Measurements from ENCODE around the gene JOSD2. TPM values are rescaled to one million over a fixed set of nuclear protein-coding genes. Genes with fewer than 3 reads are reported as not detected.

Gene JOSD2
- total RNA-seq, 3 donors from 2014 or later, result 33.4 to 41.2 (median 37.2) TPM

DNA sequence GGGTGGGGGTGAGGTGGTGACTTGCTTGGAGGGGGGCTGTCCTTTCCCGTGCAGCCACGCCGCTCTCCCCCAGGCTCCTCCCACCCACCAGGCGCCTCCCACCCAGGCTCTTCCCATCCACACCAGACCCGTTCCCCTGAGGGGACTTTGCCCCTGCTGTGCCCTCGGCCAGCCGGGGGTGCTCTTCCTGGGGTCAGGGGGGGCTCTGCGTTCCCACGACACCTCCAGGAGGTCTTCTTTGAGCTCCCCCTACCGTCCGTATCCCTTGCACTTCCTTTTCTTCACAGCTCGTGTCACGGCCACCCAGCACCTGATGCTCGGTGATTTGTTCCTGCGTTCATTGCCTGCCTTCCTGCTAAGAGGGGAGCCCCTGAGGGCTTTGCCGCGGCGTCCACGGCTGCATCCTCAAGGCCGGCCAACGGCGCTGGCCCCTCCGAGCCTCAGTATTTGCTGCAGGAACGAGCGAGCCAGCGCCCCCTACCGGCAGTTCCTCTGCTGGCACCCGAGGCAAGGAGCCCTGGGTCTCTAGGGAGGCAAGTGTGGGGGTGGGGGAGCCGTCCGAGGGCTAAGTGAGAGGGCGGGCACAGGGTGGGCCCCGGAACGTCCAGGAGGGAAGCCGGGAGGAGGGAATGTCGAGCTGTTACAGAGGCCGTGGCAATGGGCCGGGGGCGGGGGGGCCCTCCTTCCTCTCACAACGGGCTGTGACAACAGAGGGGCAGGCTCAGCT, 45.5 kb upstream of the JOSD2 start:
- ATAC-seq, result peak; percentile 76
- no peak overlapping the region for H3K4me3 ChIP-seq
- no peaks in the 10 kb centered on the region for H3K9me3 ChIP-seq
- TF ChIP-seq, protein P1, sequence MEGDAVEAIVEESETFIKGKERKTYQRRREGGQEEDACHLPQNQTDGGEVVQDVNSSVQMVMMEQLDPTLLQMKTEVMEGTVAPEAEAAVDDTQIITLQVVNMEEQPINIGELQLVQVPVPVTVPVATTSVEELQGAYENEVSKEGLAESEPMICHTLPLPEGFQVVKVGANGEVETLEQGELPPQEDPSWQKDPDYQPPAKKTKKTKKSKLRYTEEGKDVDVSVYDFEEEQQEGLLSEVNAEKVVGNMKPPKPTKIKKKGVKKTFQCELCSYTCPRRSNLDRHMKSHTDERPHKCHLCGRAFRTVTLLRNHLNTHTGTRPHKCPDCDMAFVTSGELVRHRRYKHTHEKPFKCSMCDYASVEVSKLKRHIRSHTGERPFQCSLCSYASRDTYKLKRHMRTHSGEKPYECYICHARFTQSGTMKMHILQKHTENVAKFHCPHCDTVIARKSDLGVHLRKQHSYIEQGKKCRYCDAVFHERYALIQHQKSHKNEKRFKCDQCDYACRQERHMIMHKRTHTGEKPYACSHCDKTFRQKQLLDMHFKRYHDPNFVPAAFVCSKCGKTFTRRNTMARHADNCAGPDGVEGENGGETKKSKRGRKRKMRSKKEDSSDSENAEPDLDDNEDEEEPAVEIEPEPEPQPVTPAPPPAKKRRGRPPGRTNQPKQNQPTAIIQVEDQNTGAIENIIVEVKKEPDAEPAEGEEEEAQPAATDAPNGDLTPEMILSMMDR (IDR thresholded peaks at IDR 0.05), result peak; percentile 74
- intact Hi-C loops (cut with DNase I, micrococcal nuclease), result no loop called here
- DNase-seq, result peak; percentile 64 to 81 (median 74)
- H3K4me1 ChIP-seq (ENCODE audit: low read depth), result peaks cover 8% of the 10 kb centered on the region
- H3K36me3 ChIP-seq (ENCODE audit: low read depth), result no peaks in the 10 kb centered on the region

DNA sequence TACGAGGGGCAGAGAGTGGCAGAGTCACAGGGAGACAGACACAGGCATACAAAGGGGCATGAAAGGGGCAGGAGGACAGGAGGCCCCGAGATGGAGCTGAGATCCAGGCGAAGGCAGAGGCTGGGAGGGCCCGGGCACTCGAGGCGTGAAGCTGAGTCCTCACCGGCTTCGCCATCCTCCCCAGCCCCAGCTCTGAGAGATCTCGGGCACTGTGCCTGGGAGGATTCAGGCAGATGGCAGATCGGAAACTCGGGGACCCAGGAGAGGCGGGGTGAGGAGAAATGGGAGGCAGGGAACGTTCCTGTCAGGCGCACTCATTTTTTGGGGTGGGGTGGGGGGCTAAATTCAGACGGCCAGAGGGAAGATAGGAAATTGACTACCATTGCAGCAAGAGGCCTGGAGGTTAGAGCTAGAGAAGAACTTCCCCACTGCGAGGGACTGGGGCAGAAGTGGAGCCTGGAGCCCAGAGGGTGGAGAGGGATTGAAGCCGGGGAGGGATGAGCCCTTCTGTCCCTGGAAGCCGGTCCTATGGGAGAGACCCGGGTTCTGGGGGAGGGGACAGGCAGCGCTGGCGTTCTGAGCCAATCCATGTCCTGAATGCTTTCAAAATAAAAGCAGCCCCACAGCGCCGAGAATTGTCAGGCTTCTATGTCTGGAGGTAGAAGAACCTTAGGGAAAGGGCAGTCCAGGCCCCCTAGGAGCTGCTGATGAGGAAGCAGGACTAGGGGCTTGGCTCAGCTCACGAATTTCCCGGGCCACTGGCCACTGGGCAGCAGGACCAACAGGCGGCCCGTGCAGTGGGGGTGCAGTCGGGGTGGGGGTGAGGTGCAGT, 44.7 kb upstream of the JOSD2 start:
- TF ChIP-seq, protein P1 (IDR thresholded peaks at IDR 0.05), result no peak
- no peak overlapping the region for H3K4me3 ChIP-seq
- H3K36me3 ChIP-seq (ENCODE audit: low read depth), result no peaks in the 10 kb centered on the region
- no peak for ATAC-seq
- DNase-seq, result no peak
- no peaks in the 10 kb centered on the region for H3K9me3 ChIP-seq
- intact Hi-C loops (cut with DNase I, micrococcal nuclease), result no loop called here
- H3K4me1 ChIP-seq (ENCODE audit: low read depth), result peaks cover 8% of the 10 kb centered on the region

- ATAC-seq (no peak), DNase-seq (no peak)
- H3K9me3 ChIP-seq, result no peaks in the 10 kb centered on the region
- intact Hi-C loops (cut with DNase I, micrococcal nuclease), result no loop called here
- H3K36me3 ChIP-seq (ENCODE audit: low read depth), result no peaks in the 10 kb centered on the region
- TF ChIP-seq, protein P1 (IDR thresholded peaks at IDR 0.05), result no peak
- H3K4me3 ChIP-seq, result no peak overlapping the region
- peaks cover 8% of the 10 kb centered on the region for H3K4me1 ChIP-seq (ENCODE audit: low read depth)
Measured at GRCh38 chr19:50555033-50555432, 44.0 kb upstream of the JOSD2 start.

DNA sequence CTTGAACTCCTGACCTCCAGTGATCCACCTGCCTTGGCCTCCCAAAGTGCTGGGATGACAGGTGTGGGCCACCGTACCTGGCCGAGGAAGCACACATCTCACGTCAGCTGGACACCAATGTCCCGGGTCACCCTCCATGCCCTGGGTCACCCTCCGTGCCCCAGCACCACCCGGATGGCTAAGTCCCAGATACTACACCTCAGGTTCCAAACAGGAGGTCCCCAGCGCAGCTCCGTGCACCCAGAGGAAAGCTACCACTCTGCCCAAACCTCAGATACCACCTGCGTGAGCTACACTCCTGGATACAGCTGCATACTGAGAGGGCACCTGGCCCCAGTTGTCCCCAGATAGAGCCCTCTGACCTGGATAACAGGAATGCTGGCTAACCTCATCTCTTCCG, 43.2 kb upstream of the JOSD2 start:
- intact Hi-C loops (cut with DNase I, micrococcal nuclease), result no loop called here
- H3K9me3 ChIP-seq, result no peaks in the 10 kb centered on the region
- DNase-seq (no peak), ATAC-seq (no peak)
- H3K36me3 ChIP-seq (ENCODE audit: low read depth), result no peaks in the 10 kb centered on the region
- TF ChIP-seq, protein P1 (IDR thresholded peaks at IDR 0.05), result no peak
- H3K4me1 ChIP-seq (ENCODE audit: low read depth), result peaks cover 8% of the 10 kb centered on the region
- no peak overlapping the region for H3K4me3 ChIP-seq

- TF ChIP-seq, protein P1 (IDR thresholded peaks at IDR 0.05), result no peak
- no peak for ATAC-seq
- Histone ChIP-seq H3K4me1 (ENCODE audit: low read depth) (peaks cover 8% of the 10 kb centered on the region), H3K9me3 (no peaks in the 10 kb centered on the region), H3K36me3 (ENCODE audit: low read depth) (no peaks in the 10 kb centered on the region), H3K4me3 (no peak overlapping the region)
- DNase-seq, result no peak
- intact Hi-C loops (cut with DNase I, micrococcal nuclease), result no loop called here
Measured at GRCh38 chr19:50553134-50553703, 42.2 kb upstream of the JOSD2 start.

All from mucosa of descending colon (tissue), 3 donors.